MCF 10A (cell line): ENCODE data around the gene PPM1E. TPM values are rescaled to one million over a fixed set of nuclear protein-coding genes. Genes with fewer than 3 reads are reported as not detected.
"Not testable (repeated sequence)": the region's sequence is repeated elsewhere in the genome, so short reads cannot be mapped to it uniquely, and the experiment has no call there.

ENCODE experiments used
- BruUV-seq: library from RNA; stranded (reverse); fragments of 400-500 nt; replicated peaks from 2 replicates; lab custom pipeline; 2021; lab: Mats Ljungman, UMichigan
- CTCF ChIA-PET: fragments of 300-600 bp; sonication (Branson Sonifier 250); formaldehyde crosslinking; extraction: SDS; loops from one replicate; lab custom pipeline; 2021; ENCODE audit warnings: antibody characterized with exemption, inconsistent platforms; lab: Yijun Ruan, JAX
- POLR2A ChIA-PET: fragments of 300-600, 350-650 bp; sonication (Branson Sonifier 250); formaldehyde crosslinking; extraction: SDS; loops from one replicate; lab custom pipeline; 2020; ENCODE audit warnings: antibody characterized with exemption, inconsistent platforms; lab: Yijun Ruan, JAX
- DNase-seq: peaks from one replicate; pipeline ENCODE4 v3.0.0-alpha.2; 2018; ENCODE audit not compliant: unreplicated experiment
- H3K27ac Mint-ChIP-seq: one replicate; pipeline ENCODE4 v1.8.0; 2022; ENCODE audit warnings: mild to moderate bottlenecking, low read depth, mixed read lengths; ENCODE audit not compliant: unreplicated experiment
- H3K27me3 Mint-ChIP-seq: one replicate; pipeline ENCODE4 v1.8.0; 2022; ENCODE audit warnings: mixed read lengths; ENCODE audit not compliant: insufficient read depth, unreplicated experiment
- H3K36me3 Mint-ChIP-seq: one replicate; pipeline ENCODE4 v1.8.0; 2022; ENCODE audit warnings: mild to moderate bottlenecking, moderate library complexity, mixed read lengths; ENCODE audit not compliant: insufficient read depth, unreplicated experiment
- H3K4me1 Mint-ChIP-seq: one replicate; pipeline ENCODE4 v1.8.0; 2022; ENCODE audit warnings: mixed read lengths; ENCODE audit not compliant: insufficient read depth, unreplicated experiment
- H3K4me3 Mint-ChIP-seq: one replicate; pipeline ENCODE4 v1.8.0; 2022; ENCODE audit warnings: mild to moderate bottlenecking, moderate library complexity, mixed read lengths; ENCODE audit not compliant: unreplicated experiment
- H3K9me3 Mint-ChIP-seq: one replicate; pipeline ENCODE4 v1.8.0; 2022; ENCODE audit warnings: mixed read lengths; ENCODE audit not compliant: unreplicated experiment
- intact Hi-C: fragments of 100-400 bp; cut with micrococcal nuclease; formaldehyde crosslinking; loops from 2 replicates; pipeline ENCODE4 v1.14.1; 2022
- total RNA-seq: library from RNA; stranded (reverse); gene quantifications from 2 replicates; pipeline ENCODE4 v1.2.3, GENCODE V29; 2022
- TF ChIP-seq, protein P1 (sequence below): fragments of 200-600 bp; IDR thresholded peaks from one replicate; pipeline ENCODE4 v1.8.0; 2022; ENCODE audit warnings: antibody characterized with exemption, mild to moderate bottlenecking; ENCODE audit not compliant: unreplicated experiment

The PPM1E gene
- total RNA-seq, 1 experiment from 2014 or later: 0.65 TPM

DNA sequence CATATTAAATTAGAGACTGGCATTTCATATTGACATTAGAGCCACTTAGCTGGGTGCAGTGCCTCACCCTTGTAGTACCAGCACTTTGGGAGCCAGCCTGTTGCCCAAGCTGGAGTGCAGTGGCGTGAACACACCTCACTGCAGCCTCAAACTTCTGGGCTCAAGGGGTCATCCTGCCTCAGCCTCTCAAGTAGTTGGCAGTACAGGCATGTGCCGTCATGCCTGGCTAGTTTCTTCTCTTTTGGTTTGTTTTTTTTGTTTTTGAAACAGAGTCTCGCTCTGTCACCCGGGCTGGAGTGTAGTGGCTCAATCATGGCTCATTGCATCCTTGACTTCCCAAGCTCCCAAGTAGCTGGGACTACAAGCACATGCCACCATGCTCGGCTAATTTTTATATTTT, 8.7 kb downstream of the PPM1E start:
- CTCF ChIA-PET: no interaction called here
- no peak for DNase-seq
- TF ChIP-seq, protein P1, sequence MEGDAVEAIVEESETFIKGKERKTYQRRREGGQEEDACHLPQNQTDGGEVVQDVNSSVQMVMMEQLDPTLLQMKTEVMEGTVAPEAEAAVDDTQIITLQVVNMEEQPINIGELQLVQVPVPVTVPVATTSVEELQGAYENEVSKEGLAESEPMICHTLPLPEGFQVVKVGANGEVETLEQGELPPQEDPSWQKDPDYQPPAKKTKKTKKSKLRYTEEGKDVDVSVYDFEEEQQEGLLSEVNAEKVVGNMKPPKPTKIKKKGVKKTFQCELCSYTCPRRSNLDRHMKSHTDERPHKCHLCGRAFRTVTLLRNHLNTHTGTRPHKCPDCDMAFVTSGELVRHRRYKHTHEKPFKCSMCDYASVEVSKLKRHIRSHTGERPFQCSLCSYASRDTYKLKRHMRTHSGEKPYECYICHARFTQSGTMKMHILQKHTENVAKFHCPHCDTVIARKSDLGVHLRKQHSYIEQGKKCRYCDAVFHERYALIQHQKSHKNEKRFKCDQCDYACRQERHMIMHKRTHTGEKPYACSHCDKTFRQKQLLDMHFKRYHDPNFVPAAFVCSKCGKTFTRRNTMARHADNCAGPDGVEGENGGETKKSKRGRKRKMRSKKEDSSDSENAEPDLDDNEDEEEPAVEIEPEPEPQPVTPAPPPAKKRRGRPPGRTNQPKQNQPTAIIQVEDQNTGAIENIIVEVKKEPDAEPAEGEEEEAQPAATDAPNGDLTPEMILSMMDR: no peak
- no peak overlapping the region for H3K4me3 Mint-ChIP-seq
- H3K27me3 Mint-ChIP-seq: peaks cover 28% of the 10 kb centered on the region
- no peaks in the 10 kb centered on the region for H3K36me3 Mint-ChIP-seq
- no peak overlapping the region for H3K27ac Mint-ChIP-seq
- H3K4me1 Mint-ChIP-seq: no peaks in the 10 kb centered on the region
- intact Hi-C loops: no loop called here
- POLR2A ChIA-PET: no interaction called here
- BruUV-seq: no TSS peak
- H3K9me3 Mint-ChIP-seq: no peaks in the 10 kb centered on the region

GRCh38 chr17:58778482-58778881, 22.8 kb downstream of the PPM1E start:
- BruUV-seq, H3K36me3 Mint-ChIP-seq, H3K4me1 Mint-ChIP-seq, POLR2A ChIA-PET, DNase-seq, CTCF ChIA-PET, H3K27ac Mint-ChIP-seq, intact Hi-C loops, H3K9me3 Mint-ChIP-seq, H3K27me3 Mint-ChIP-seq, H3K4me3 Mint-ChIP-seq: not testable (repeated sequence)

- CTCF ChIA-PET: no interaction called here
- intact Hi-C loops: no loop called here
- no peaks in the 10 kb centered on the region for H3K36me3 Mint-ChIP-seq
Observed at GRCh38 chr17:58779446-58779845, 23.8 kb downstream of the PPM1E start.

GRCh38 chr17:58783380-58783779, 27.7 kb downstream of the PPM1E start:
- no peaks in the 10 kb centered on the region for H3K36me3 Mint-ChIP-seq
- intact Hi-C loops: no loop called here
- no peaks in the 10 kb centered on the region for H3K9me3 Mint-ChIP-seq
- DNase-seq: peak; percentile 67
- no peaks in the 10 kb centered on the region for H3K27me3 Mint-ChIP-seq
- H3K4me1 Mint-ChIP-seq: no peaks in the 10 kb centered on the region
- ChIA-PET CTCF (no interaction called here), POLR2A (interaction anchor here (0.9 to 1.4 kb wide), 2 partner anchors 38 to 71 kb away, joined by 5 read pairs; no protein-coding TSS in a partner anchor)
- H3K27ac Mint-ChIP-seq: no peak overlapping the region
- TF ChIP-seq, protein P1: no peak
- H3K4me3 Mint-ChIP-seq: no peak overlapping the region
- no TSS peak for BruUV-seq

More at GRCh38 chr17:58779446-58779845, 23.8 kb downstream of the PPM1E start:
- no peak for DNase-seq
- POLR2A ChIA-PET: interaction anchor here (0.6 kb wide), 1 partner anchor 63 kb away, joined by 3 read pairs; no protein-coding TSS in a partner anchor
- no peaks in the 10 kb centered on the region for H3K4me1 Mint-ChIP-seq
- no peaks in the 10 kb centered on the region for H3K27me3 Mint-ChIP-seq
- no peak overlapping the region for H3K27ac Mint-ChIP-seq
- TF ChIP-seq, protein P1: no peak
- BruUV-seq: no TSS peak
- no peak overlapping the region for H3K4me3 Mint-ChIP-seq
- H3K9me3 Mint-ChIP-seq: no peaks in the 10 kb centered on the region

- no TSS peak for BruUV-seq
- intact Hi-C loops: no loop called here
- no peak for DNase-seq
- ChIA-PET POLR2A (no interaction called here), CTCF (interaction anchor here (0.6 kb wide), 1 partner anchor 14 kb away, joined by 5 read pairs; no protein-coding TSS in a partner anchor)
- TF ChIP-seq, protein P1: no peak
- Mint-ChIP-seq H3K27me3 (no peaks in the 10 kb centered on the region), H3K36me3 (no peaks in the 10 kb centered on the region), H3K4me1 (no peaks in the 10 kb centered on the region), H3K4me3 (no peak overlapping the region), H3K27ac (no peak overlapping the region), H3K9me3 (no peaks in the 10 kb centered on the region)
Observed at GRCh38 chr17:58785097-58785496, 29.4 kb downstream of the PPM1E start.
